ENCODE results near the gene ADGRG1.

DNA sequence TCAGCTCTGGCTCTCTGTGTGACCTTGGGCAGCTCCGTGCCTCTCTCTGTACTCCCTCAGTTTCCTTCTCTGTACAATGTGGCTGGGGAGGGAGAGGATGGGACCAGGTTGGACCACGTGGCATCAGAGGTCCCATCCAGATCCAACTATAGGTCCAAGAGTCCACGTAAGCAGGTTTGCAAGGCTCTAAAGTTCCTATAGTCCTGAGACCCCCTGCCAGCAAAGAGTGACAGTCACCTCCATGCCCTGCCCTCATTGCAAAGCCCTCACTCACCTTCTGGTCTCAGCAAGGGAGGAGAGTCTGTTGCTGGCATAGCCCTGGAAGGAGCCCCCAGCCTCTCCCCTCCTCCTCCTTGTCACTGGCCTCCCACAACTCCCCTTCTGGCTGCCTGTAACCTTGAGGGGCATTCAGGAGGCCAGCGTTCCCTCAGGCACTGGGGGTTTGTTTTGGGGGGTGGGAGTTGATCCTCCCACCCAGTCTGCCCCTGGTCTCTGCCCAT is 60.1 kb downstream of the ADGRG1 start:
- TF ChIP-seq, protein P1, sequence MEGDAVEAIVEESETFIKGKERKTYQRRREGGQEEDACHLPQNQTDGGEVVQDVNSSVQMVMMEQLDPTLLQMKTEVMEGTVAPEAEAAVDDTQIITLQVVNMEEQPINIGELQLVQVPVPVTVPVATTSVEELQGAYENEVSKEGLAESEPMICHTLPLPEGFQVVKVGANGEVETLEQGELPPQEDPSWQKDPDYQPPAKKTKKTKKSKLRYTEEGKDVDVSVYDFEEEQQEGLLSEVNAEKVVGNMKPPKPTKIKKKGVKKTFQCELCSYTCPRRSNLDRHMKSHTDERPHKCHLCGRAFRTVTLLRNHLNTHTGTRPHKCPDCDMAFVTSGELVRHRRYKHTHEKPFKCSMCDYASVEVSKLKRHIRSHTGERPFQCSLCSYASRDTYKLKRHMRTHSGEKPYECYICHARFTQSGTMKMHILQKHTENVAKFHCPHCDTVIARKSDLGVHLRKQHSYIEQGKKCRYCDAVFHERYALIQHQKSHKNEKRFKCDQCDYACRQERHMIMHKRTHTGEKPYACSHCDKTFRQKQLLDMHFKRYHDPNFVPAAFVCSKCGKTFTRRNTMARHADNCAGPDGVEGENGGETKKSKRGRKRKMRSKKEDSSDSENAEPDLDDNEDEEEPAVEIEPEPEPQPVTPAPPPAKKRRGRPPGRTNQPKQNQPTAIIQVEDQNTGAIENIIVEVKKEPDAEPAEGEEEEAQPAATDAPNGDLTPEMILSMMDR (IDR thresholded peaks at IDR 0.05): no peak
- TF ChIP-seq POLR2A (IDR thresholded peaks at IDR 0.05): no peak
